ENCODE measurements around the gene PTK6.

DNA sequence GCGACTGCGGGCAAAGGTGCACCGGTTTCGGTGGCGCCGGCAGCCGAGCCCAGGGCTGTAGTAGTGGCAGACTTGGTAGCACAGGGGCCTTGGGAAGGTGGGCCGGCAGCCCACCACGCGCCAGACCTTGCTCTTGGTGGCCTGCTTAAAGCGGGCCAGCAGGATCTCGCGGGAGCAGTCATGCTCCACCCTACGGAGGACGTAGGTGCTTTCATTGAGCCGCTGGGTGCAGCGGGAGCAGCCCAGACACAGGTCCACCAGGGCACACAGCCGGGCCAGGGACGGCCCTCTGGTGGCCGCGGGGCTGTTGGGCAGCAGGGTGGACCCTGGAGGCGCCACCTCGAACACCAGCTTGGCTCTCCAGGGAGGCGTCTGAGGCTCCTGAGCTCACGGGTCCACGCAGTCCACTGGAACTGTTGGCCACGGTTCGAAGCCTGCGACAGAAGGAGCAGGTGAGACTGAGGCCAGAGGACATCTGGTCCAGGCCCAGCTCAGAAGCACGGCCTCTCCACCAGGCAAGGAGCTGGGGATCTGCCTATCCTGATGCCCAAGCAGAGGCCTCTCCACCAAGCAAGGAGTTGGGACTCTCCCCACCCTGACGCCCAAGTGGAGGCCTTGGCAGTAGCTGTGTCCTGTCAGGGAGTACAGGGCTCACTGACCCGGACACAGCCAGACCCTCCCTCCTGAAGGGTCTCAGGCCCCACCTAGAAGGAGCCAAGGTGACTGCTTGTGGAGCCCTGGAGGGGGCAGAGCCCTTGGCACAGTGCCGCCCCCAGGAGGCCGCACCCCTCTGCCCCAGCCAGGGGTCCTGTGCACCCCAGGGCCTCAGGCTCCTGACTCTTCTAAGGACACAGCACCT lies 35.8 kb upstream of the PTK6 start:
- TF ChIP-seq POLR2A (IDR thresholded peaks at IDR 0.05; ENCODE audit: low read depth, low read length) = no peak
- TF ChIP-seq POLR2AphosphoS5 (IDR thresholded peaks at IDR 0.05; ENCODE audit: low read depth, low read length) = no peak
- no peak for TF ChIP-seq SPI1 (IDR thresholded peaks at IDR 0.05; ENCODE audit: low read depth, low read length)
